T-helper 2 cell treated with Interferon-gamma antibody and Interleukin-4, amounts not matched to agents 5 μg/mL and 100 μg/mL, for 36 hours (primary cell): ENCODE data around the gene KLK3.

Experiments
- DNase-seq: peaks from one replicate; pipeline ENCODE4 v3.0.0; 2021; ENCODE audit warnings: low spot score
- H3K27ac Mint-ChIP-seq: one replicate; pipeline ENCODE4 v1.8.0; 2021; ENCODE audit warnings: mild to moderate bottlenecking, mixed read lengths
- H3K27me3 Mint-ChIP-seq: one replicate; pipeline ENCODE4 v1.8.0; 2021; ENCODE audit warnings: low read depth, mixed read lengths
- H3K36me3 Mint-ChIP-seq: one replicate; pipeline ENCODE4 v1.8.0; 2021; ENCODE audit warnings: low read depth, mixed read lengths
- H3K4me1 Mint-ChIP-seq: one replicate; pipeline ENCODE4 v1.8.0; 2021; ENCODE audit warnings: low read depth, mixed read lengths
- H3K4me3 Mint-ChIP-seq: one replicate; pipeline ENCODE4 v1.8.0; 2022; ENCODE audit warnings: mild to moderate bottlenecking, moderate library complexity, mixed read lengths
- H3K9me3 Mint-ChIP-seq: one replicate; pipeline ENCODE4 v1.8.0; 2021; ENCODE audit warnings: mixed read lengths

The KLK3 gene

GRCh38 chr19:50836543-50837195 lies 18.0 kb upstream of the KLK3 start:
- Mint-ChIP-seq H3K36me3 (no peaks in the 10 kb centered on the region), H3K4me1 (peaks cover 14% of the 10 kb centered on the region), H3K9me3 (no peaks in the 10 kb centered on the region), H3K27me3 (peaks cover 26% of the 10 kb centered on the region), H3K4me3 (peak overlapping the region; percentile 83), H3K27ac (peak overlapping the region; percentile 55)
- no peak for DNase-seq

GRCh38 chr19:50837300-50837699 lies 17.4 kb upstream of the KLK3 start:
- Mint-ChIP-seq H3K27ac (no peak overlapping the region), H3K4me3 (peak overlapping the region; percentile 61), H3K27me3 (peaks cover 26% of the 10 kb centered on the region), H3K36me3 (no peaks in the 10 kb centered on the region), H3K9me3 (no peaks in the 10 kb centered on the region), H3K4me1 (peaks cover 14% of the 10 kb centered on the region)
- no peak for DNase-seq

- H3K4me3 Mint-ChIP-seq, result no peak overlapping the region
- H3K9me3 Mint-ChIP-seq, result peaks cover 1% of the 10 kb centered on the region
- no peak overlapping the region for H3K27ac Mint-ChIP-seq
- no peaks in the 10 kb centered on the region for H3K36me3 Mint-ChIP-seq
- no peak for DNase-seq
- peaks cover 22% of the 10 kb centered on the region for H3K27me3 Mint-ChIP-seq
- peaks cover 14% of the 10 kb centered on the region for H3K4me1 Mint-ChIP-seq
Measured at GRCh38 chr19:50838239-50838638, 16.5 kb upstream of the KLK3 start.

GRCh38 chr19:50839712-50840655 lies 14.7 kb upstream of the KLK3 start:
- no peak overlapping the region for H3K4me3 Mint-ChIP-seq
- peaks cover 24% of the 10 kb centered on the region for H3K27me3 Mint-ChIP-seq
- peaks cover 3% of the 10 kb centered on the region for H3K9me3 Mint-ChIP-seq
- peaks cover 14% of the 10 kb centered on the region for H3K4me1 Mint-ChIP-seq
- no peaks in the 10 kb centered on the region for H3K36me3 Mint-ChIP-seq
- no peak for DNase-seq
- no peak overlapping the region for H3K27ac Mint-ChIP-seq

- H3K9me3 Mint-ChIP-seq, result peaks cover 3% of the 10 kb centered on the region
- H3K27ac Mint-ChIP-seq, result no peak overlapping the region
- H3K36me3 Mint-ChIP-seq, result no peaks in the 10 kb centered on the region
- H3K4me3 Mint-ChIP-seq, result no peak overlapping the region
- H3K4me1 Mint-ChIP-seq, result peaks cover 4% of the 10 kb centered on the region
- no peak for DNase-seq
- peaks cover 13% of the 10 kb centered on the region for H3K27me3 Mint-ChIP-seq
Measured at GRCh38 chr19:50842130-50842529, 12.6 kb upstream of the KLK3 start.

- Mint-ChIP-seq H3K36me3 (no peaks in the 10 kb centered on the region), H3K4me1 (peaks cover 2% of the 10 kb centered on the region), H3K9me3 (peaks cover 3% of the 10 kb centered on the region), H3K27me3 (peaks cover 6% of the 10 kb centered on the region), H3K27ac (no peak overlapping the region), H3K4me3 (no peak overlapping the region)
- DNase-seq, result no peak
Measured at GRCh38 chr19:50843205-50843604, 11.5 kb upstream of the KLK3 start.

- H3K27me3 Mint-ChIP-seq, result peaks cover 4% of the 10 kb centered on the region
- H3K9me3 Mint-ChIP-seq, result peaks cover 3% of the 10 kb centered on the region
- DNase-seq, result no peak
- H3K4me3 Mint-ChIP-seq, result no peak overlapping the region
- H3K36me3 Mint-ChIP-seq, result no peaks in the 10 kb centered on the region
- H3K4me1 Mint-ChIP-seq, result no peaks in the 10 kb centered on the region
- H3K27ac Mint-ChIP-seq, result no peak overlapping the region
Measured at GRCh38 chr19:50843701-50844221, 11.0 kb upstream of the KLK3 start.

GRCh38 chr19:50844296-50844935 lies 10.3 kb upstream of the KLK3 start:
- Mint-ChIP-seq H3K36me3 (no peaks in the 10 kb centered on the region), H3K9me3 (peaks cover 3% of the 10 kb centered on the region), H3K27ac (no peak overlapping the region), H3K27me3 (peaks cover 4% of the 10 kb centered on the region), H3K4me3 (no peak overlapping the region), H3K4me1 (no peaks in the 10 kb centered on the region)
- DNase-seq, result no peak

- peaks cover 6% of the 10 kb centered on the region for H3K27me3 Mint-ChIP-seq
- H3K27ac Mint-ChIP-seq, result no peak overlapping the region
- no peaks in the 10 kb centered on the region for H3K4me1 Mint-ChIP-seq
- H3K36me3 Mint-ChIP-seq, result no peaks in the 10 kb centered on the region
- no peak overlapping the region for H3K4me3 Mint-ChIP-seq
- no peak for DNase-seq
- H3K9me3 Mint-ChIP-seq, result no peaks in the 10 kb centered on the region
Measured at GRCh38 chr19:50850738-50851137, 4.0 kb upstream of the KLK3 start.

GRCh38 chr19:50851620-50852019 lies 3.1 kb upstream of the KLK3 start:
- H3K27ac Mint-ChIP-seq, result no peak overlapping the region
- DNase-seq, result no peak
- no peaks in the 10 kb centered on the region for H3K9me3 Mint-ChIP-seq
- no peaks in the 10 kb centered on the region for H3K4me1 Mint-ChIP-seq
- H3K27me3 Mint-ChIP-seq, result peaks cover 8% of the 10 kb centered on the region
- H3K36me3 Mint-ChIP-seq, result no peaks in the 10 kb centered on the region
- H3K4me3 Mint-ChIP-seq, result no peak overlapping the region

- Mint-ChIP-seq H3K36me3 (no peaks in the 10 kb centered on the region), H3K27me3 (peaks cover 17% of the 10 kb centered on the region), H3K4me1 (no peaks in the 10 kb centered on the region), H3K4me3 (no peak overlapping the region), H3K9me3 (no peaks in the 10 kb centered on the region), H3K27ac (no peak overlapping the region)
- no peak for DNase-seq
Measured at GRCh38 chr19:50857366-50857765, 2.7 kb downstream of the KLK3 start.

- no peaks in the 10 kb centered on the region for H3K36me3 Mint-ChIP-seq
- peaks cover 17% of the 10 kb centered on the region for H3K27me3 Mint-ChIP-seq
- H3K27ac Mint-ChIP-seq, result no peak overlapping the region
- H3K9me3 Mint-ChIP-seq, result no peaks in the 10 kb centered on the region
- H3K4me1 Mint-ChIP-seq, result no peaks in the 10 kb centered on the region
- DNase-seq, result no peak
- H3K4me3 Mint-ChIP-seq, result no peak overlapping the region
Measured at GRCh38 chr19:50858886-50859285, 4.2 kb downstream of the KLK3 start.

GRCh38 chr19:50859849-50860248 lies 5.1 kb downstream of the KLK3 start:
- Mint-ChIP-seq H3K27me3 (peaks cover 18% of the 10 kb centered on the region), H3K27ac (no peak overlapping the region), H3K4me1 (no peaks in the 10 kb centered on the region), H3K9me3 (no peaks in the 10 kb centered on the region), H3K4me3 (no peak overlapping the region), H3K36me3 (no peaks in the 10 kb centered on the region)
- no peak for DNase-seq

GRCh38 chr19:50861010-50861409 lies 6.3 kb downstream of the KLK3 start:
- Mint-ChIP-seq H3K36me3 (no peaks in the 10 kb centered on the region), H3K9me3 (no peaks in the 10 kb centered on the region), H3K4me3 (no peak overlapping the region), H3K4me1 (no peaks in the 10 kb centered on the region), H3K27ac (no peak overlapping the region), H3K27me3 (peaks cover 14% of the 10 kb centered on the region)
- no peak for DNase-seq
